Measurements from ENCODE around the gene TCN1.

DNA sequence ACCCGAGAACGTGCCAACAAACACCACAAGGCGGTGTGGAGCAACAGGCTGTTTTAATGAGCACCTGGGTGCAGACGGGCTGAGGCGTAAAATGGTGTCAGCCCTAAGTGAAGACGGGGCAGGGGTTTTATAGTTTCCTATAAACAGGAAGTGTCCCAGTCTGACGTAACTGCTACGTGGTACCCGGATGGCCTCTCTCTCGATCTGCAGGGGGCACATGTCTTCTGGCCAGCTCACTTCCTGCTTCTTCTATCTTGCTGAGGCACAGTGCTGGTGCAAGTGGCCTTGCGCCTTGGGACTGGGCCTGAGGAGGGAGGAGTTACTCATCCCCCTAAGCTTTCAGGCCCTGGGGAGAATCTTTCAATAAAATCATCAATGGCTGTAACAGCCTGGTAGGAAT lies 33.2 kb upstream of the TCN1 start:
- TF ChIP-seq TCF7L2 (IDR thresholded peaks at IDR 0.05; ENCODE audit: low read depth, low read length), result no peak
- TF ChIP-seq TCF7 (IDR thresholded peaks at IDR 0.05; ENCODE audit: borderline replicate concordance), result no peak
- no peak for TF ChIP-seq ZNF785 (CRISPR knock-in tag; IDR thresholded peaks at IDR 0.05)
- no peak for TF ChIP-seq FOXM1 (IDR thresholded peaks at IDR 0.05; ENCODE audit: low read depth)
- no peak for TF ChIP-seq FOXM1 (CRISPR knock-in tag; IDR thresholded peaks at IDR 0.05; ENCODE audit: low read depth)
- TF ChIP-seq XRCC4 (IDR thresholded peaks at IDR 0.05; ENCODE audit: extremely low read depth, insufficient read depth, insufficient read length), result no peak
- no peak for TF ChIP-seq ZNF668 (CRISPR knock-in tag; IDR thresholded peaks at IDR 0.05)
- TF ChIP-seq POLR2A (conservative IDR thresholded peaks at IDR 0.05), result no peak
- TF ChIP-seq EZH2 (IDR thresholded peaks at IDR 0.05; ENCODE audit: borderline replicate concordance, low read depth, low read length), result no peak
- TF ChIP-seq, protein P1, sequence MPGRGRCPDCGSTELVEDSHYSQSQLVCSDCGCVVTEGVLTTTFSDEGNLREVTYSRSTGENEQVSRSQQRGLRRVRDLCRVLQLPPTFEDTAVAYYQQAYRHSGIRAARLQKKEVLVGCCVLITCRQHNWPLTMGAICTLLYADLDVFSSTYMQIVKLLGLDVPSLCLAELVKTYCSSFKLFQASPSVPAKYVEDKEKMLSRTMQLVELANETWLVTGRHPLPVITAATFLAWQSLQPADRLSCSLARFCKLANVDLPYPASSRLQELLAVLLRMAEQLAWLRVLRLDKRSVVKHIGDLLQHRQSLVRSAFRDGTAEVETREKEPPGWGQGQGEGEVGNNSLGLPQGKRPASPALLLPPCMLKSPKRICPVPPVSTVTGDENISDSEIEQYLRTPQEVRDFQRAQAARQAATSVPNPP (IDR thresholded peaks at IDR 0.05; ENCODE audit: borderline replicate concordance, insufficient read depth, insufficient read length), result no peak
- no peak for TF ChIP-seq RAD21 (CRISPR knock-in tag; conservative IDR thresholded peaks at IDR 0.05 in 1 of 2, IDR thresholded peaks at IDR 0.05 in 1 of 2)
- TF ChIP-seq, protein P2, sequence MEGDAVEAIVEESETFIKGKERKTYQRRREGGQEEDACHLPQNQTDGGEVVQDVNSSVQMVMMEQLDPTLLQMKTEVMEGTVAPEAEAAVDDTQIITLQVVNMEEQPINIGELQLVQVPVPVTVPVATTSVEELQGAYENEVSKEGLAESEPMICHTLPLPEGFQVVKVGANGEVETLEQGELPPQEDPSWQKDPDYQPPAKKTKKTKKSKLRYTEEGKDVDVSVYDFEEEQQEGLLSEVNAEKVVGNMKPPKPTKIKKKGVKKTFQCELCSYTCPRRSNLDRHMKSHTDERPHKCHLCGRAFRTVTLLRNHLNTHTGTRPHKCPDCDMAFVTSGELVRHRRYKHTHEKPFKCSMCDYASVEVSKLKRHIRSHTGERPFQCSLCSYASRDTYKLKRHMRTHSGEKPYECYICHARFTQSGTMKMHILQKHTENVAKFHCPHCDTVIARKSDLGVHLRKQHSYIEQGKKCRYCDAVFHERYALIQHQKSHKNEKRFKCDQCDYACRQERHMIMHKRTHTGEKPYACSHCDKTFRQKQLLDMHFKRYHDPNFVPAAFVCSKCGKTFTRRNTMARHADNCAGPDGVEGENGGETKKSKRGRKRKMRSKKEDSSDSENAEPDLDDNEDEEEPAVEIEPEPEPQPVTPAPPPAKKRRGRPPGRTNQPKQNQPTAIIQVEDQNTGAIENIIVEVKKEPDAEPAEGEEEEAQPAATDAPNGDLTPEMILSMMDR (IDR thresholded peaks at IDR 0.05 in 2 of 3, conservative IDR thresholded peaks at IDR 0.05 in 1 of 3; ENCODE audit: insufficient read depth in 2 of 3, low read depth in 1 of 3, low read length in 3 of 3), result no peak
- TF ChIP-seq DMBX1 (CRISPR knock-in tag; IDR thresholded peaks at IDR 0.05; ENCODE audit: borderline replicate concordance), result no peak
- no peak for TF ChIP-seq GABPB1 (CRISPR knock-in tag; IDR thresholded peaks at IDR 0.05)
- no peak for TF ChIP-seq CBX1 (IDR thresholded peaks at IDR 0.05; ENCODE audit: low read depth)

Data from K562 (cell line).